Gastrocnemius medialis (tissue), 4 donors: ENCODE data around the gene TEX55. TPM values are rescaled to one million over a fixed set of nuclear protein-coding genes. Genes with fewer than 3 reads are reported as not detected.

Source experiments
- ATAC-seq, 2 donors: fragments of 150-250 bp; one replicate each; pipeline ENCODE4 v1.9.1; 2016
- DNase-seq, 2 donors: peaks; one replicate each; pipeline ENCODE4 v3.0.0-alpha.2; 2019
- H3K27ac ChIP-seq, 4 donors: fragments of 200-600 bp; sonication (generic); 1 replicate in 1 of 4; 2 replicates in 3 of 4; pipeline ENCODE4 v1.5.1; 2016 to 2018; ENCODE audit warnings: mild to moderate bottlenecking in 2 of 4, moderate library complexity in 1 of 4
- H3K27me3 ChIP-seq, 3 donors: fragments of 200-600 bp; sonication (generic) in 2 of 3; 1 replicate in 1 of 3; 2 replicates in 2 of 3; pipeline versions ENCODE4 v1.5.1 to v1.6.0; 2016 to 2019; ENCODE audit warnings: mild to moderate bottlenecking in 1 of 3, moderate library complexity in 1 of 3
- H3K36me3 ChIP-seq, 2 donors: fragments of 200-600 bp; sonication (generic) in 1 of 2; one replicate each; pipeline ENCODE4 v1.5.1; 2017 to 2018
- H3K4me1 ChIP-seq, 2 donors: fragments of 200-600 bp; sonication (generic) in 1 of 2; one replicate each; pipeline ENCODE4 v1.5.1; 2016 to 2017; ENCODE audit warnings: mild to moderate bottlenecking in 2 of 2
- H3K4me3 ChIP-seq, 4 donors: fragments of 200-600 bp; sonication (generic) in 3 of 4; 1 replicate in 1 of 4; 2 replicates in 3 of 4; pipeline ENCODE4 v1.5.1; 2016 to 2019; ENCODE audit warnings: mild to moderate bottlenecking in 2 of 4
- H3K9me3 ChIP-seq, 3 donors: fragments of 200-600 bp; sonication (generic) in 2 of 3; 1 replicate in 1 of 3; 2 replicates in 2 of 3; pipeline ENCODE4 v1.5.1; 2016 to 2019
- CTCF ChIP-seq, 5 experiments: fragments of 450-650 bp in 3 of 5; fragments of 200-600 bp in 2 of 5; sonication (generic) in 2 of 5; IDR thresholded peaks in 4 of 5; conservative IDR thresholded peaks in 1 of 5; 1 replicate in 4 of 5; 2 replicates in 1 of 5; pipeline ENCODE4 v1.5.1; 2016 to 2019; ENCODE audit warnings: antibody characterized with exemption in 5 of 5, mild to moderate bottlenecking in 3 of 5, moderate library complexity in 3 of 5
- POLR2A ChIP-seq, 2 donors: fragments of 450-650 bp; IDR thresholded peaks; one replicate each; pipeline ENCODE4 v1.6.1; 2017; ENCODE audit warnings: antibody characterized with exemption in 2 of 2, mild to moderate bottlenecking in 2 of 2, moderate library complexity in 2 of 2
- in situ Hi-C, 4 donors: fragments of 200-750 bp; cut with MboI; loops; one replicate each; pipeline versions ENCODE4 v1.15.0 to v1.8.0; 2017; ENCODE audit warnings: low sequenced_read_pairs in 4 of 4
- intact Hi-C: fragments of 100-400 bp; cut with DNase I; formaldehyde crosslinking; loops from one replicate; pipeline ENCODE4 v1.15.1; 2023; ENCODE audit warnings: low total_unique reads
- total RNA-seq, 4 donors: library from RNA; depleted of rRNA; stranded (reverse); fragments of >200 nt; gene quantifications; one replicate each; pipeline versions ENCODE4 v1.1.0 to v1.2.3, GENCODE V29; 2016

TEX55 gene
- not detected for total RNA-seq

DNA sequence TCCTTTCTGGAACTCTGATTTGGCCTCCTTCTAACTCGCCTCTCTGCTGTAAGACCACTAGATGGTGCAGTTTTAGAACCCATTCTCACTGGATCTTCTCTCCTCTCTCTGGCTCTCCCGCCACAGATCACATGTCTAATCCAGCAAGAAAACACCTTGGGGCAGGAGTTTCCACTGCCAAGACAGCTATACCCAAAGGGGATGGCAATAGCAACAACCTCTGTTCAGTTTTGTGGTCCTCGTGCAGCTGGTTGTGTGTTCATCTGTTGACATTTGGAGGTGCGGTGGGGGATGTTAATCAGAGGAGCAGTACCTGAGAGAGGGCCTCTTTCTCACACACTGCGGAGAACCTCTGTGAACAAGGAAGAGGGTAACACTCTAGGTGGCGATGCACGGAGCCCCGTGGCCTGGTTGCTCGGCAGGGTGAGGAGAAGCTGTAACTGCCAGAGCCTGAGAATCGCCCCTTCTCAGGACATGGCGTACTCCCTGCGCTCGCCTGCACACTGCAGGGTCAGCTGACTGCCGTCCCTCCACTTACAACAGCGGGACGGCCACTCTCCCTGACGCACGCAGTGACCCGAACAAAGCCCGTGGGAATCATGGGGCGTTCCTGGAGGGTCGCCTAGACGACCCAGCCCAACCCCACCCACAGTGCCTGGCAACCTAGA is at the start of gene TEX55:
Gene TEX55, plus strand, starts transcription at position 666 of the 668 bp plus-strand sequence. CDS start 25 bp downstream, outside the sequence.
- DNase-seq (no peak), ATAC-seq (no peak)
- intact Hi-C loops: no loop called here
- in situ Hi-C loops: no loop called here
- Histone ChIP-seq H3K9me3 (no peaks in the 10 kb centered on the region), H3K27me3 (no peaks in the 10 kb centered on the region), H3K4me1 (no peaks in the 10 kb centered on the region), H3K36me3 (no peaks in the 10 kb centered on the region), H3K4me3 (no peak within 1 kb of the TSS), H3K27ac (no peak within 1 kb of the TSS)
- TF ChIP-seq CTCF (IDR thresholded peaks at IDR 0.05 in 4 of 5, conservative IDR thresholded peaks at IDR 0.05 in 1 of 5): no peak
- TF ChIP-seq POLR2A (IDR thresholded peaks at IDR 0.05): no peak

GRCh38 chr3:119098003-119098402 is 48.0 kb upstream of the TEX55 start:
- no peaks in the 10 kb centered on the region for H3K27me3 ChIP-seq
- intact Hi-C loops: loop anchor here (1.0 kb wide), 2 partner anchors 63 to 216 kb away; no protein-coding TSS in a partner anchor
- no peak for DNase-seq
- no peak overlapping the region for H3K27ac ChIP-seq
- no peaks in the 10 kb centered on the region for H3K4me1 ChIP-seq
- H3K9me3 ChIP-seq: no peaks in the 10 kb centered on the region
- no peak for TF ChIP-seq POLR2A (IDR thresholded peaks at IDR 0.05)
- no peak for TF ChIP-seq CTCF (IDR thresholded peaks at IDR 0.05 in 4 of 5, conservative IDR thresholded peaks at IDR 0.05 in 1 of 5)
- no peaks in the 10 kb centered on the region for H3K36me3 ChIP-seq
- in situ Hi-C loops: loop anchor here in 1 of 4 donors (10.0 kb wide), 1 partner anchor 213 kb away; no protein-coding TSS in a partner anchor
- ATAC-seq: no peak
- no peak overlapping the region for H3K4me3 ChIP-seq

- no peak overlapping the region for H3K27ac ChIP-seq
- TF ChIP-seq CTCF (IDR thresholded peaks at IDR 0.05 in 4 of 5, conservative IDR thresholded peaks at IDR 0.05 in 1 of 5): peak; percentile 56 to 77 (median 67)
- TF ChIP-seq POLR2A (IDR thresholded peaks at IDR 0.05): no peak
- H3K4me3 ChIP-seq: no peak overlapping the region
- ATAC-seq (peak in 1 of 2 donors; percentile 55), DNase-seq (no peak)
- intact Hi-C loops (loop anchor here (1.0 kb wide), 2 partner anchors 63 to 216 kb away; no protein-coding TSS in a partner anchor), in situ Hi-C loops (loop anchor here in 1 of 4 donors (10.0 kb wide), 1 partner anchor 214 kb away; no protein-coding TSS in a partner anchor)
- no peaks in the 10 kb centered on the region for H3K36me3 ChIP-seq
- H3K27me3 ChIP-seq: no peaks in the 10 kb centered on the region
- no peaks in the 10 kb centered on the region for H3K9me3 ChIP-seq
- H3K4me1 ChIP-seq: no peaks in the 10 kb centered on the region
Observed at GRCh38 chr3:119098619-119099222, 47.2 kb upstream of the TEX55 start.

DNA sequence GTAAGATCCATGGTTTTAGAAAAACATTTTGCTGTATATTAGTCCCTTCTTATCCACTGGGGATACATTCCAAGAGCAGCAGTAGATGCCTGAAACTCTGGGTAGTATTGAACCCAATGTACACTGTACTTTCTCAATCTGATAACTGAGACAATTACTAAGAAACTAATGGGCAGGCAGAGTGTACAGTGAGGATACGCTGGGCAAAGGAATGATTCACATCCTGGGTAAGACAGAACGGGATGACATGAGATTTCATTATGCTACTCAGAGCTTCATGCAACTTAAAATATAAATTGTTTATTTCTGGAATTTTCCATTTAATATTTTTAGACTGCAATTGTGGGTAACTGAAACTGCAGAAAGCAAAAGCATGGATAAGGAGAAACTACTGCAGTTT is 46.2 kb upstream of the TEX55 start:
- H3K27me3 ChIP-seq: no peaks in the 10 kb centered on the region
- in situ Hi-C loops: loop anchor here (5.0 to 10.0 kb wide), 3 partner anchors 212 to 217 kb away; no protein-coding TSS in a partner anchor
- H3K36me3 ChIP-seq: no peaks in the 10 kb centered on the region
- H3K27ac ChIP-seq: no peak overlapping the region
- no peak overlapping the region for H3K4me3 ChIP-seq
- no peaks in the 10 kb centered on the region for H3K4me1 ChIP-seq
- intact Hi-C loops: no loop called here
- no peaks in the 10 kb centered on the region for H3K9me3 ChIP-seq
- TF ChIP-seq CTCF (IDR thresholded peaks at IDR 0.05 in 4 of 5, conservative IDR thresholded peaks at IDR 0.05 in 1 of 5) (no peak), POLR2A (IDR thresholded peaks at IDR 0.05) (no peak)
- ATAC-seq: no peak
- DNase-seq: no peak
